WTC11 (cell line): ENCODE measurements around the gene NDUFS6.

Source experiments
- CREB1 ChIP-seq: sonication (generic); formaldehyde crosslinking; IDR thresholded peaks from 2 replicates; pipeline ENCODE4 v1.8.0; 2023; ENCODE audit warnings: mild to moderate bottlenecking, missing genetic modification reagents
- CTCF ChIP-seq: fragments of 200-600 bp; IDR thresholded peaks from 2 replicates; pipeline ENCODE4 v1.8.0; 2022; ENCODE audit warnings: antibody characterized with exemption
- E2F1 ChIP-seq: sonication (generic); formaldehyde crosslinking; IDR thresholded peaks from 2 replicates; pipeline ENCODE4 v1.8.0; 2022; ENCODE audit warnings: mild to moderate bottlenecking, missing genetic modification reagents
- ELF4 ChIP-seq: sonication (generic); formaldehyde crosslinking; IDR thresholded peaks from 2 replicates; pipeline ENCODE4 v1.8.1; 2022; ENCODE audit warnings: low read depth, mild to moderate bottlenecking, moderate library complexity, missing genetic modification reagents
- GABPB1 ChIP-seq: sonication (generic); formaldehyde crosslinking; IDR thresholded peaks from 2 replicates; pipeline ENCODE4 v1.8.1; 2023; ENCODE audit warnings: mild to moderate bottlenecking, missing genetic modification reagents
- NR1H2 ChIP-seq: sonication (generic); formaldehyde crosslinking; IDR thresholded peaks from 2 replicates; pipeline ENCODE4 v1.9.0; 2021; ENCODE audit warnings: mild to moderate bottlenecking, moderate library complexity, missing genetic modification reagents
- SP1 ChIP-seq: sonication (generic); formaldehyde crosslinking; conservative IDR thresholded peaks from 2 replicates; pipeline ENCODE4 v1.8.1; 2022; ENCODE audit warnings: missing genetic modification reagents
- STAT6 ChIP-seq: sonication (generic); formaldehyde crosslinking; conservative IDR thresholded peaks from 2 replicates; pipeline ENCODE4 v1.8.1; 2023; ENCODE audit warnings: mild to moderate bottlenecking, low read depth, missing genetic modification reagents, moderate library complexity
- TCF7 ChIP-seq: sonication (generic); formaldehyde crosslinking; IDR thresholded peaks from 2 replicates; pipeline ENCODE4 v1.8.0; 2022; ENCODE audit warnings: mild to moderate bottlenecking, low read depth, missing genetic modification reagents, moderate library complexity
- TEAD4 ChIP-seq: sonication (generic); formaldehyde crosslinking; IDR thresholded peaks from 2 replicates; pipeline ENCODE4 v1.8.0; 2022; ENCODE audit warnings: mild to moderate bottlenecking, missing genetic modification reagents
- USF2 ChIP-seq: sonication (generic); formaldehyde crosslinking; IDR thresholded peaks from 2 replicates; pipeline ENCODE4 v1.8.1; 2023; ENCODE audit warnings: mild to moderate bottlenecking, missing genetic modification reagents, moderate library complexity
- ZNF281 ChIP-seq: sonication (generic); formaldehyde crosslinking; IDR thresholded peaks from 2 replicates; pipeline ENCODE4 v1.8.0; 2023; ENCODE audit warnings: mild to moderate bottlenecking, missing genetic modification reagents

GRCh38 chr5:1764606-1764960, 36.6 kb upstream of the NDUFS6 start:
- TF ChIP-seq SP1 (CRISPR knock-in tag): no peak
- no peak for TF ChIP-seq CTCF
- TF ChIP-seq GABPB1 (CRISPR knock-in tag): no peak
- TF ChIP-seq CREB1: no peak
- no peak for TF ChIP-seq ZNF281
- no peak for TF ChIP-seq ELF4 (CRISPR knock-in tag)
- TF ChIP-seq E2F1 (CRISPR knock-in tag): no peak
- TF ChIP-seq TCF7 (CRISPR knock-in tag): no peak
- no peak for TF ChIP-seq NR1H2 (CRISPR knock-in tag)
- no peak for TF ChIP-seq TEAD4
- no peak for TF ChIP-seq STAT6 (CRISPR knock-in tag)
- TF ChIP-seq USF2: no peak
